Omental fat pad (tissue), 4 donors: ENCODE results near the gene LRCH1. TPM values are rescaled to one million over a fixed set of nuclear protein-coding genes. Genes with fewer than 3 reads are reported as not detected.
A peak's percentile ranks its signal among the peaks of the same experiment; 100 is the strongest.

Source experiments
- ATAC-seq: fragments of 150-250 bp; one replicate; pipeline ENCODE4 v1.9.1; 2016; ENCODE audit warnings: mild to moderate bottlenecking, moderate library complexity; ENCODE audit not compliant: low FRiP score
- DNase-seq: peaks from one replicate; pipeline ENCODE4 v3.0.0-alpha.2; 2019; ENCODE audit warnings: low spot score
- total RNA-seq, 4 donors: library from RNA; depleted of rRNA; stranded (reverse); fragments of >200 nt; gene quantifications; one replicate each; pipeline ENCODE4 v1.1.0, GENCODE V29; 2016
- TF ChIP-seq, protein P1 (sequence below), 3 donors: fragments of 450-650 bp; IDR thresholded peaks; one replicate each; pipeline ENCODE4 v1.5.1; 2016 to 2017; ENCODE audit warnings: antibody characterized with exemption in 3 of 3, mild to moderate bottlenecking in 3 of 3, moderate library complexity in 2 of 3

LRCH1 gene
- total RNA-seq, 4 donors from 2014 or later = 9.7 to 43.7 (median 16.5) TPM

DNA sequence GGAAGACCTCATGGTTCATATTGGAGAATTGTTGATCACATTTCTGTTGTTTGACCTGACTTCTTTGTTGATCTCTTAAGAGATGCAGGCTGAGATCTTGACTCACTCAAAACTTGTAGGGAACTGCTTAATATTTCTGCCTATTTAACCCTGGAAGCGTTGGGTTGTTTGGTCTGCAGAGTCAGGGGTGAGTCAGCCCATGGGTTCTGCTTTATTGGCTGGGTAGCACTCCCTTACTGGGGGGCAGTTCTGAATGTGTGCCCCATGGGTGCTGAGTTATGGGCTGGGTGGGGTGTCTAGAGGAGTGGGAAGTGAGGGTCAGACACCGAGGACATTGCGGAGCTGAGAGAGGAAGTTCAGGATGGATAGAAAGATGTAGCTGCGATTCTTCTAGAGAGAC, 87.9 kb downstream of the LRCH1 start:
- ATAC-seq (peak; percentile 27), DNase-seq (no peak)
- TF ChIP-seq, protein P1, sequence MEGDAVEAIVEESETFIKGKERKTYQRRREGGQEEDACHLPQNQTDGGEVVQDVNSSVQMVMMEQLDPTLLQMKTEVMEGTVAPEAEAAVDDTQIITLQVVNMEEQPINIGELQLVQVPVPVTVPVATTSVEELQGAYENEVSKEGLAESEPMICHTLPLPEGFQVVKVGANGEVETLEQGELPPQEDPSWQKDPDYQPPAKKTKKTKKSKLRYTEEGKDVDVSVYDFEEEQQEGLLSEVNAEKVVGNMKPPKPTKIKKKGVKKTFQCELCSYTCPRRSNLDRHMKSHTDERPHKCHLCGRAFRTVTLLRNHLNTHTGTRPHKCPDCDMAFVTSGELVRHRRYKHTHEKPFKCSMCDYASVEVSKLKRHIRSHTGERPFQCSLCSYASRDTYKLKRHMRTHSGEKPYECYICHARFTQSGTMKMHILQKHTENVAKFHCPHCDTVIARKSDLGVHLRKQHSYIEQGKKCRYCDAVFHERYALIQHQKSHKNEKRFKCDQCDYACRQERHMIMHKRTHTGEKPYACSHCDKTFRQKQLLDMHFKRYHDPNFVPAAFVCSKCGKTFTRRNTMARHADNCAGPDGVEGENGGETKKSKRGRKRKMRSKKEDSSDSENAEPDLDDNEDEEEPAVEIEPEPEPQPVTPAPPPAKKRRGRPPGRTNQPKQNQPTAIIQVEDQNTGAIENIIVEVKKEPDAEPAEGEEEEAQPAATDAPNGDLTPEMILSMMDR (IDR thresholded peaks at IDR 0.05) = no peak

DNA sequence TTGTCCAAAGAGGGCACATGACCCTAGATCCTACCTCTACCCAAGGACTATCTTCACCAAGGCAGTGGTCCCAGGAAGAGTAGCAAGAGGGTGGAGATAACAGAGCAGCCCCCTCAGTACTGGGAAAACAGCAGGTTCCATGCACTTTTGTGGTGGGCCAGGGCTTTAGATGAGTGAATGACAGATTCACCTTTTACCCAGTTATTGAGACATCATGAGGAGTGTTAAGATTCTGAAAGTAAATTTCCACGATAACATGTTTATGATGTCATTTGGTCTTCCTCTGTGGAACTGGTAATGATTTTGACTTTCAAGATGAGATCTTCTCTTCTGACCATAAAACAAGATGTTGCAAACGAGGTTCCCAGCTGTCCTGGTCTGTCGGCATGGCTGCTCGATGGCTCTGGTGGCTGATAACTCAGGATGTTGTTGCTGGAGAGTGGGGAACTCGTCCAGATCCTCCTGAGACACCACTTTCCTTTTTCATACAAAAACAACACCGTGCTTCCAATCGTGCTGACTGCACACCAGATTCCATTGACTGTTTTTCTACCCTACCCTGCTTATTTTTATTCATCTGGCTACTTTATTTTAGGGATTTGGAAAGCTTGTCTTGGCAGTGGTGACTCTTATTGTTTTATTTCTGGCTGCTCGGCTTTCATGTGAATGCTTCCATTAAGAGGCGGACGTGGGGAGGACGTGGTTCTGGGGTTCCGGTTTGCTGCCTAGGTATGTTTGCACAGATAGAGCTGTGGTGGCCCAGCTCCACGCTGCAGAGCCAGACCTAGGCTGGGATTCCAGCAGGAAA, 88.5 kb downstream of the LRCH1 start:
- TF ChIP-seq, protein P1 (IDR thresholded peaks at IDR 0.05) = no peak
- no peak for DNase-seq
- no peak for ATAC-seq

DNA sequence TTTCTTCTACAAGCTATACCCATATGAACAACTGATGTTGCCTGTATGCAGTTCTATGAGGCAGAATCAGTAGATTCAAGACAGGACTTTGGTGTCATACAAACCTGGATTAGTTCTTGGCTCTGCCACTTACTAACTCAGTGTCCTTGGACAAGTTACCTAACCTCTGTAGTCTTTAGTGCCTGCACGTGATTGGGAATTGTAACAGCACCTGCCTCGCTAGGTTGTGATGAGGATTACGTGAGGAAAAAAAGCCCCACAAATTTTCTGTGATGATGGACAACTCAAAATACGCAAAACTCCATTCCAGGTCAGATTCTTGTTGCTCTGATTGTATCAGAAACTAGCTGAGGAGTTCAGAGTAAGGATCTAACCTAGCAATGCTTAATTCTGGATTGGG, 89.3 kb downstream of the LRCH1 start:
- ATAC-seq (no peak), DNase-seq (no peak)
- TF ChIP-seq, protein P1 (IDR thresholded peaks at IDR 0.05) = no peak

DNA sequence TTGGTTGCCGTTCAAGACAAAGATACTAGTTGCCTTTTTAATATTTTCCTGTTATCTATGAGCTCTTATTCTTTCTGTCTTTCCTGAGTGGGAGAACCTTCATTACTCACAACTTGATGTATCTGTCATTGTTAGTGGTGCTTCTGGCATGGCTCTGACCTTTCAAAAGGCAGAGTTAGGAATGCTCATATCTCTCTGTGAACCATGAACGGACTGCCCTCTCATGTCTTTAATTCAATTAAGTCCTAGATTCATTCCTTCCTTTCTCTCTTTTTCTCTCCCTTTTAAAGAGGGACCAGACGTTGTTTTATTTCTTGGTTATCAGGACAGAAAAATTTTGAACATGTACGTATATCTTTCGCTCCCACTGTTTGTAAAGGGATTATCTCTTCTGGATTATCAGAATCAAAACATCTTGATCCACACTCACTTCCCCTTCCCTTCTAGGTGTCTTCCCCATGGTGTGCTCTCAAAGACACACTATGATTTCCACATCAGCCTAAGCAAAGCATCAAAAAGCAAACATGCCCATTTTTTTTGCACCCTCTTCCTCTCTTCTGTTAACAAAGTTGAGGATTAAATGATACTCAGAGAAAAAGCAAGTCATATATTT, 90.3 kb downstream of the LRCH1 start:
- TF ChIP-seq, protein P1 (IDR thresholded peaks at IDR 0.05) = no peak
- no peak for ATAC-seq
- no peak for DNase-seq

DNA sequence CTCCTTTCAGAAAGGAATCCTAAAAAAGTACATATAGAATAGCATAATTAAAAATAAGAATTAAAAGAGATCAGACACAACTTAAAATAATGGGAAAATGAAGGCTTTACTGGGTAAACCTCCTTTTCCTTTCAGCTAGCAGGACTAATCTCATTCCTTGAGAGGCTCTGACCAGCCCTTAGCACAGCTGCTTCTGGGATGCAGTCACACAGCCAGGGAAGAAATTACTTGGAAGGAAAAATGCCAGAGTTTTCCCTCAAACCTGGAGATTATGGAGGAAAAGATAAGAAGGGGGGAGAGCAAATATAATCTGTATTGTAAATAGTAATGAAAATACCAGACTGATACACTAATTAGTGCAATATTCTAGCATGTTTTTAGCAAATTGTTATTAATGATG, 91.8 kb downstream of the LRCH1 start:
- DNase-seq (no peak), ATAC-seq (no peak)
- TF ChIP-seq, protein P1 (IDR thresholded peaks at IDR 0.05) = no peak

DNA sequence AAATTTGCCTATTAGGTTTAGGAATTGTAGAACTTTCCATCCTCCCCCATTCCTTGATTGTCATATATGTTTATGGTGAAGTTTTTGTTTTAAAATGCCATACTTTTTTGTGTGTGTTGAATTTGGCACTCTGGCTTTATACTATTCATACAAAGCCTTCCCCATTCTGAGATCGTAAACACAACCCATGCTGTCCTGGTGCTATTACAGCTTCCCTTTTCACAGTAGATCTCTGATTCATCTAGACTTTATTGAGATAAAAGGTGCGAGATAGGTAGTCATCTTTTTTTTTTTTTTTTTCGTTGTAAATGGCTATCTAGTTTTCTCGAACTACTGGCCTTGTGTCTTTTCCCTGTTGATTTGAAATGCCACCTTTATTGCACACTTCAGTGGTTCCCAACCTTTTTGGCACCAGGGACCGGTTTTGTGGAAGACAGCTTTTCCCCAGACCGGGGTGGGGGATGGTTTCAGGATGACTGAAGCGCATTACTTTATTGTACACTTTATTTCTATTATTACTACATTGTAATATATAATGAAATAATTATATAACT, 94.6 kb downstream of the LRCH1 start:
- ATAC-seq (no peak), DNase-seq (no peak)
- TF ChIP-seq, protein P1 (IDR thresholded peaks at IDR 0.05) = no peak
